Measurements from ENCODE around the gene PYROXD2.
"Not testable (repeated sequence)": the region's sequence is repeated elsewhere in the genome, so short reads cannot be mapped to it uniquely, and the experiment has no call there.

GRCh38 chr10:98383134-98383667, 31.8 kb downstream of the PYROXD2 start:
- not testable (repeated sequence) for TF ChIP-seq CTCF (conservative IDR thresholded peaks at IDR 0.05; ENCODE audit: low read length); EZH2phosphoT487 (IDR thresholded peaks at IDR 0.05; ENCODE audit: borderline replicate concordance, low read depth, low read length)
